ENCODE measurements around the gene TGM1.

GRCh38 chr14:24261969-24262327 is 1.0 kb downstream of the TGM1 start:
- TF ChIP-seq CTCF (IDR thresholded peaks at IDR 0.05) (no peak), POLR2A (IDR thresholded peaks at IDR 0.05) (no peak)

Measured in right lobe of liver (tissue), 4 donors.